HL-60/S4 treated with phorbol 12-myristate 13-acetate at 8.2 ng/mL for 4 days and 3 days (cell line): ENCODE measurements around the gene DST.
"Not testable (repeated sequence)": the region's sequence is repeated elsewhere in the genome, so short reads cannot be mapped to it uniquely, and the experiment has no call there.

Experiments
- in situ Hi-C: fragments of 300-500 bp; cut with MboI; formaldehyde crosslinking; loops from 2 replicates; pipeline ENCODE4 v1.15.0; 2022; ENCODE audit warnings: low sequenced_read_pairs

Gene DST

DNA sequence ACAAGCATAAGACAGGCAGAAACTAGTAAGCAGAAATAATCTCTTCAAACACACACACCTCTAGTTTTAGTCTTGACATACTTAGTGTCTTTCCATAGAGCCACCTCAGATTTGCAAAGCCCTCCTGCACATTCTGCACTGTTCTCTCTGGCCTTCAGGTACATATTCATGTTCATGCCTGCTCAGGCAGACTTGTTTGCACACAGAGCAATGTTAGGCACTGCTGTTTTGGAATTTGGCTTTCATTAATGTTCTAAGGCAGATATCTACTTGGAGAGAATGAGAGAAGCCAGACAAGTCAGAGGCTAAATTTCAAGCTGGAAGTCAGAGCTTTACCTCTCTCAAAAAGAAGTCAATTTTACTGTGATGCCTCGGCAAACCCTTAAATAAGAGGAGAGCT, 21.3 kb upstream of the DST start:
- in situ Hi-C loops, result no loop called here

DNA sequence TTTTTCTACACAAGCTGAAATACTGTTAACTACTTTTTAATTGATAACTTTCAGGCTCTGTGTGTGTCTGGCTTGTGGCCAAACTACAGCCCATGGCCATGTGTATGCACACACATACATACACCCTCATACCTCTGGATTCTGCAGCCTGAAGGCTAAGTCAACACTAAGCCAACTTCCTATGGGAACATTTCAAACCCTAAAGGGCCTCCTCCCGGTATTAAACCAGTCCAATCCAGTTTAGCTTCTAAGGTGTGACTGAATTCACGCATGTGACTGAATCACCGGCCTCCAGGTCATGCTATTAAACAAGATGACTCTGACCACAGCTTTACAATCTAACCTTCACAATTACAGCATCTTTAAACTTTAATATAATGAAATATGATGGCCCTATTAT, 20.7 kb upstream of the DST start:
- in situ Hi-C loops, result no loop called here

- in situ Hi-C loops, result not testable (repeated sequence)
Measured at GRCh38 chr6:56661338-56661737, 18.6 kb upstream of the DST start.

GRCh38 chr6:56660381-56660730, 17.7 kb upstream of the DST start:
- in situ Hi-C loops, result no loop called here

DNA sequence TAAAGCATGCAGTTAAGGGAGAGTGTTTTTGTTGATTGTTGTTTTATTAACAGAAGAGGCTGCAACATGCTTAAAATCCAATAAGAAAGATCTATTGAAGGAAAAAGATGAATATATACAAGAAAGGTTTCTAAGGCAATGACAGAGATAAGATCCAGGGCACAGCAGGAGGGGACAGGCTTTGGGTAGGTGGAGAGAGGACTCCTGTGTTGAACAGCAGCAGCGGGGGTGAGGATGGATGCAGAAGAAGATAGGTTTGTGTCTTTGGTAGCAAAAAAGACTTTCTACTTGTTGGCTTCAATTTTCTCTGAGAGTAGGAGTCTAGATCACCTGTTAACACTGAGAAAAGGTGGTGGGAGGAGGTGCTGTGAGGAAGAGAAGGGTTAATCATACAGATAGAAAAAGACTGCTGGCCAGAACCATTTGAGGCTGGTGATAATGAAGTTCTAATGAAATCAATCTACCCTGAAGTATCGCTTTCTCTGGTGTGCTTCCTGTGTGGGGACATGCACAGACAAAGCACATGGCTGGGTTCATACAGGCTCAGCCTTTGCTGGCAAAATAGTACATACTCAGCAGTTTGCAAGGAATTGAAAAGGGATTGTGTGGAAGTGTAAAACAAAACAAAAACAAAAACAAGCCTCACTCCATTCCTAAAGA, 17.2 kb upstream of the DST start:
- in situ Hi-C loops, result no loop called here

- in situ Hi-C loops, result no loop called here
Measured at GRCh38 chr6:56658326-56658725, 15.6 kb upstream of the DST start.

- in situ Hi-C loops, result no loop called here
Measured at GRCh38 chr6:56657354-56657753, 14.7 kb upstream of the DST start.

- in situ Hi-C loops, result no loop called here
Measured at GRCh38 chr6:56656466-56656865, 13.8 kb upstream of the DST start.

DNA sequence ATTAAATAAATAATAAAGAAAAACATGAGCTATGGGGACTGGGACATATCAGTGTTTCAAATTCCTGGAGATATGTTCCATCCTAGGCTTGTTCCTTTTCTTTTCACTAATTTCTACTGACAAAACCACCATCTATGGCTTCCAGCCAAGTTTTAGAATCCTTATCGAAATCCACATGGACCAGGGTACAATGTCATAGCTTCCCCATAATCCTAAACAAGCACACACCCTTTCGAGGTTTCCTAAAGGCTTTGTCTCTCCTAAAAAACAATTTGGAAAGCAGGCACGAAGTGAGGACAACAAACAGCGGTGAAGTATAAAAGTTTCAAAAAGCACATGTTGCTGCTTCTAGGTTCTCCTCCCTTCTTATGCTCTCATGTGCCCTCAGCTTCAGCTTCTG, 13.3 kb upstream of the DST start:
- in situ Hi-C loops, result no loop called here

- in situ Hi-C loops, result no loop called here
Measured at GRCh38 chr6:56655249-56655648, 12.6 kb upstream of the DST start.

DNA sequence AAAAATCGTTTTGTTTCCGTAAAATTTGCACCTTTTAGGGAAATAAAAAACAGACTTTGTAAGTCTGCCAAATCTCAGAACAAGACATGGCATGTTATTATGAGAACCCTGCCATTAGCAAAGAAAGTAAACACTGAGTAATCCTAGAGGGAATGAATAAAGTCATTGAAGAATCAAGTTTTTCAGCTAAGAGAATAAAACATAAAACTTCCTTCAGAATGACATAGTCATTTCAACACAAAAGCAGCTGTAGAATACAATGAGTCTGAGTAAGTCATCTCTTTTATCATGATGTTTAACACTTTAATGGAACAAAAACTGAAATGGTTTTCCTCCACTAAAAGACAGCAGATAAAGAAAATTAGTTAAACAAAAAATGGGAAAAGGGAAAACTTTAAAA, 10.3 kb upstream of the DST start:
- in situ Hi-C loops, result no loop called here

- in situ Hi-C loops, result no loop called here
Measured at GRCh38 chr6:56652231-56652630, 9.5 kb upstream of the DST start.

DNA sequence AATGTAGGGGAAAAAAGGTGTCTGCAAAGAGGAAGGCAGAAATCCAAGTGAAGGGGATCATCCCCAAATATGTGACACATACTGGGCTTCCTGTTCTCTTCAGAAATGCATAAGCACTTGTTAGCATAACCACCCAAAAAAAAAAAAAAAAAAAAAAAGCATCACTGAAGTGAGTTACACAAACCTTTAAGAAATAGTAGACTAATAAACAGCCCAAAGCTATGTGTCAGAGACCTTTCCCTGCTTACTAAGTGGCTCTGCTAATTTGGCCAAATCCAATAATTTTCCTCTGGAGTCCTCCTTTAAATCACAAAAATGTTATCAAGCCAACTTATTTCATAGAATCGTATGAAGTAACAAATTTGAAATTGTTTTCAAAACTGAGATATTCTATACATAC, 7.5 kb upstream of the DST start:
- in situ Hi-C loops, result no loop called here

GRCh38 chr6:56649782-56650181, 7.1 kb upstream of the DST start:
- in situ Hi-C loops, result no loop called here

- in situ Hi-C loops, result no loop called here
Measured at GRCh38 chr6:56649053-56649769, 6.5 kb upstream of the DST start.

GRCh38 chr6:56647172-56647762, 4.6 kb upstream of the DST start:
- in situ Hi-C loops, result no loop called here

- in situ Hi-C loops, result no loop called here
Measured at GRCh38 chr6:56644366-56644765, 1.7 kb upstream of the DST start.

DNA sequence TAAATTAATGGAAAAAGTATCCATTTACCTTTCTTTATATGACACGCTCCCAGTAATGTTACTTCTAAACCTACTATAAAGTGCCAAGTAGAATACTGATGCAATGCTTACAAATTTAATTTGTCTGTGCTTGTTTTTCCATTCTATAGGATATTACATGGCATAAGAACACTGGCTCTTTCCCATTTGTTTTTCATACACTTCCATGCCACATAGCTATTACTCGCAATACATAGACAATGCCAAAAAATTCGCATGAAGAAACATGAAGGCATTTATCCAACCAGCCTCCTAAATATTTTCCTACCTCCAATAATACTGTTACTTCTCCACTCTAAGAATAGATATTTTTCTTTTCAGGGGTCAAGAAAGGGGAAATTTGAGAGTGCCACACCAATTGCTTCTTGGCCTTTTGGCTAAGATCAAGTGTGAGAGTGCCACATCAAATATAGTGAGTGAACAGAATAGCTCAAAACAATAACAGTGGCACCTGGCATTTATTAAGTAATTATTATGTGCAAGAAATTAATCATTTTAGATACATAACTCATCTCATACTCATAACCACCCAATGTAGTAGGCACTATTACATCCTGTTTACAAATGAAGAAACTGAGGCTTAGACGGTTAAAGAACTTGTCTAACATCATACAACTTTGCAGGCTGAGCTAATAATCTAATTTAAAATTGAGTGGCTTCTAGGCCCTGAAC, 845 bp upstream of the DST start:
- in situ Hi-C loops, result no loop called here

DNA sequence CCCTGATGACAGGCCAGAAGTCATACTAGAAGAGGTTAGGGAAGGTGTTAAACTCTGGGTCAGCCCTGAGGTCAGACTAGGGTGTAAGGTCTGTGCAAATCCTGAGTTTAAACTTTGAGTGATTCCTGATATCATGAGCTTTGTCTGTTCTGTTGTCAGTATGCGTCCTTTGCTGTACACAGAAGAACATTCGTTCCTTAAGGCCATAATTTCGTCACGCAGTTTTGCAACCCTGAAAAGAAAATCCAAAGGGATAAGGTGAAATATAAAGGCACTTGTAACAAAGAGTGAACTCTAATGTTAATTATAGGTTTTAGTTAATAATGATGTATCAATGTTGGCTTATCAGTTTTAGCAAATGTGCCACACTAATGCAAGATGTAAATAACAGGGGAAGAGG, 2.3 kb downstream of the DST start:
- in situ Hi-C loops, result no loop called here

DNA sequence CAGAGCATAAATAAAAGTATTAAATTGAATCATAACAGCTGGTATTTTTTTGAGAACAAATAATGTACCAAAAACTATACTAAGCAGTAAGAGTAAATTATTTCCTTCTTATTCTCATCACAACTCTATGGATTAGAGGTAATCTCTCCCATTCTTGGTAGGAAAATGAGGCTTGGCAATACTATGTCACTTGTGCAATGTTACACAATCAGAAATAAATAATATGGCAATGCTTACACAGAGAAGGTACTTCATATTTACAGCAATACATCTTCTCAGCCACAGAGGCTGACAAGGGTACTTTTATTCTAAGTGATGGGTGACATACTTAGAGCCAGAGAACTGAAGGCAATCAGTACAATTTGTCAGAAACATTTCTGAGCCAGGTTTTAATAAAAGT, 3.9 kb downstream of the DST start:
- in situ Hi-C loops, result no loop called here

- in situ Hi-C loops, result no loop called here
Measured at GRCh38 chr6:56637640-56638039, 5.0 kb downstream of the DST start.

DNA sequence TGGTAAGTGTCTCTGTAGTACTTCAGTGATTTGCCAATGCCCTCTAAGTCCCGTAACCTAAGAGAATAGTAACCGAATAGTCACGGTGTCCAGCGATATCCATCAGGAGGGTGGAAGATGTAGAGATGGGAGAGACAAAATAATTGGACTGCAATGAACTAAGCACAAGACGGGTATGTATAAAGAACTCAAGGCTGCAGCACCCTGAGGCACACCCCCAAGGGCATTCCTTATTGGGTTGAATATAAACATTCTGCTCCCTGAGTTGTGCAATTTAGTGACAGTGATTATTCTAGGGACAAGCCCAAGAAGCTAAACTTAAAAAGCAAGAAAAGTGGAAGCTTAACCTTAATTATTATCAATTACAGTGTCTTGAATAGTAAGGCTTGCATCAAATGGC, 14.6 kb downstream of the DST start:
- in situ Hi-C loops, result no loop called here
